CD4-positive, alpha-beta T cell (primary cell): Measurements from ENCODE around the gene KLHL17. TPM values are rescaled to one million over a fixed set of nuclear protein-coding genes. Genes with fewer than 3 reads are reported as not detected.

Experiments
- ATAC-seq: fragments of 200-7000 bp; cut with Tn5 transposase; one replicate; pipeline ENCODE4 v1.10.0; 2022; ENCODE audit warnings: mild to moderate bottlenecking; ENCODE audit not compliant: poor library complexity
- CTCF ChIA-PET: fragments of 350-600 bp; sonication (Branson Sonifier 250); formaldehyde crosslinking; loops from one replicate; lab custom pipeline; 2021; ENCODE audit warnings: antibody characterized with exemption, inconsistent platforms; lab: Charles Lee
- POLR2A ChIA-PET: fragments of 350-600 bp; sonication (Branson Sonifier 250); formaldehyde crosslinking; loops from one replicate; lab custom pipeline; 2021; ENCODE audit warnings: antibody characterized with exemption, inconsistent platforms; lab: Charles Lee
- DNase-seq, 14 experiments: peaks; one replicate each; pipeline ENCODE4 v3.0.0-alpha.2; 2013 to 2020; ENCODE audit warnings: mixed read lengths in 2 of 14
- H3K27ac ChIP-seq, 2 donors: one replicate each; pipeline versions ENCODE4 v1.5.1 to v1.7.0; 2013; ENCODE audit warnings: low read length in 2 of 2, low read depth in 1 of 2, mild to moderate bottlenecking in 1 of 2
- H3K27me3 ChIP-seq, 2 experiments: 1 replicate in 1 of 2; 2 replicates in 1 of 2; pipeline versions ENCODE4 v1.6.1 to v1.7.0; 2013; ENCODE audit warnings: low read length in 2 of 2, control low read depth in 1 of 2, mild to moderate bottlenecking in 1 of 2, moderate library complexity in 1 of 2; ENCODE audit not compliant: insufficient read depth in 2 of 2, control insufficient read depth in 1 of 2
- H3K36me3 ChIP-seq: one replicate; pipeline ENCODE4 v1.6.1; 2013; ENCODE audit warnings: low read length, control low read depth; ENCODE audit not compliant: insufficient read depth
- H3K4me1 ChIP-seq: one replicate; pipeline ENCODE4 v1.6.1; 2013; ENCODE audit warnings: low read length, control low read depth; ENCODE audit not compliant: insufficient read depth
- H3K4me3 ChIP-seq: one replicate; pipeline ENCODE4 v1.5.1; 2013; ENCODE audit warnings: mild to moderate bottlenecking, low read length, moderate library complexity
- H3K9me3 ChIP-seq, 2 experiments: 1 replicate in 1 of 2; 2 replicates in 1 of 2; pipeline versions ENCODE4 v1.6.1 to v1.7.0; 2013; ENCODE audit warnings: low read length in 2 of 2, mild to moderate bottlenecking in 2 of 2, control low read depth in 1 of 2, moderate library complexity in 1 of 2; ENCODE audit not compliant: control insufficient read depth in 1 of 2, insufficient read depth in 1 of 2
- H3K27ac Mint-ChIP-seq: one replicate; pipeline ENCODE4 v1.8.0; 2020; ENCODE audit warnings: mixed read lengths
- H3K27me3 Mint-ChIP-seq: one replicate; pipeline ENCODE4 v1.8.0; 2021; ENCODE audit warnings: mixed read lengths
- H3K36me3 Mint-ChIP-seq: one replicate; pipeline ENCODE4 v1.8.0; 2021; ENCODE audit warnings: low read depth, mixed read lengths
- H3K4me1 Mint-ChIP-seq: one replicate; pipeline ENCODE4 v1.8.0; 2021; ENCODE audit warnings: low read depth, mixed read lengths
- H3K4me3 Mint-ChIP-seq: one replicate; pipeline ENCODE4 v1.8.0; 2020; ENCODE audit warnings: mild to moderate bottlenecking, mixed read lengths
- H3K9me3 Mint-ChIP-seq: one replicate; pipeline ENCODE4 v1.8.0; 2020; ENCODE audit warnings: mixed read lengths
- intact Hi-C, 2 experiments: fragments of 100-400 bp; cut with DNase I in 1 of 2; cut with micrococcal nuclease in 1 of 2; formaldehyde crosslinking; loops; one replicate each; pipeline versions ENCODE4 v1.15.1 to v1.9.0; 2023 to 2025; cut with DNase I, micrococcal nuclease
- total RNA-seq, 174 experiments: library from RNA in 2 of 174; stranded (reverse) in 2 of 174; gene quantifications; one replicate each; pipeline ENCODE4 v1.2.3 and lab custom pipeline; 2021 to 2026
- TF ChIP-seq, protein P1 (sequence below): fragments of 200-600 bp; IDR thresholded peaks from one replicate; pipeline ENCODE4 v1.8.0; 2022; ENCODE audit warnings: antibody characterized with exemption, mild to moderate bottlenecking

KLHL17 gene
- total RNA-seq, 2 experiments from 2014 or later = 13.9 TPM

DNA sequence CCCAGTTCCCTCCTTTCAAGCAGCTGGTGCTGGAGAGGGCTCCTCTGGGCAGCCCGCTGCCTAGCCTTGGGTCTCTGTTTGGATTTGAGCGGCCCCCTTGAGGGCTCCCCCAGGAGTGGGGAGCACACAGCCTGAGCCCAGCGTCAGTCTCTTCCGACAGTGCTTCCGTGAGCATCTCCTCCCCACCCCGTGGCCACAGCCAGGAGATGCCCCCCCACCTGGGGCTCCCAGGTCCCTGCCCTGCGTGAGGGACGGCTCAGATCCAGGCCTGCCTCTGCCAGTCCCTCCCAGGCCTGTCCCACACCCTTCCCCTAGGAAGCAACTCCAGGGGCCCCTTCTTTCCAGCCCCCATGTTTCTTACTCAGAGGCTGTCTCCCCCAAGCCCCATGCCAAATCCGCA, 33.1 kb upstream of the KLHL17 start:
- peaks cover 0 to 43% of the 10 kb centered on the region in 2 experiments for H3K9me3 ChIP-seq
- intact Hi-C loops = no loop called here
- Mint-ChIP-seq H3K36me3 (no peaks in the 10 kb centered on the region), H3K4me1 (peaks cover 6% of the 10 kb centered on the region), H3K9me3 (no peaks in the 10 kb centered on the region), H3K27ac (no peak overlapping the region), H3K4me3 (peak overlapping the region; percentile 25), H3K27me3 (peaks cover 51% of the 10 kb centered on the region)
- H3K27me3 ChIP-seq = peaks cover 29 to 30% of the 10 kb centered on the region in 2 experiments
- TF ChIP-seq, protein P1, sequence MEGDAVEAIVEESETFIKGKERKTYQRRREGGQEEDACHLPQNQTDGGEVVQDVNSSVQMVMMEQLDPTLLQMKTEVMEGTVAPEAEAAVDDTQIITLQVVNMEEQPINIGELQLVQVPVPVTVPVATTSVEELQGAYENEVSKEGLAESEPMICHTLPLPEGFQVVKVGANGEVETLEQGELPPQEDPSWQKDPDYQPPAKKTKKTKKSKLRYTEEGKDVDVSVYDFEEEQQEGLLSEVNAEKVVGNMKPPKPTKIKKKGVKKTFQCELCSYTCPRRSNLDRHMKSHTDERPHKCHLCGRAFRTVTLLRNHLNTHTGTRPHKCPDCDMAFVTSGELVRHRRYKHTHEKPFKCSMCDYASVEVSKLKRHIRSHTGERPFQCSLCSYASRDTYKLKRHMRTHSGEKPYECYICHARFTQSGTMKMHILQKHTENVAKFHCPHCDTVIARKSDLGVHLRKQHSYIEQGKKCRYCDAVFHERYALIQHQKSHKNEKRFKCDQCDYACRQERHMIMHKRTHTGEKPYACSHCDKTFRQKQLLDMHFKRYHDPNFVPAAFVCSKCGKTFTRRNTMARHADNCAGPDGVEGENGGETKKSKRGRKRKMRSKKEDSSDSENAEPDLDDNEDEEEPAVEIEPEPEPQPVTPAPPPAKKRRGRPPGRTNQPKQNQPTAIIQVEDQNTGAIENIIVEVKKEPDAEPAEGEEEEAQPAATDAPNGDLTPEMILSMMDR = no peak
- H3K27ac ChIP-seq = no peak overlapping the region
- CTCF ChIA-PET = no interaction called here
- no peak overlapping the region for H3K4me3 ChIP-seq
- H3K4me1 ChIP-seq = peaks cover 30% of the 10 kb centered on the region
- H3K36me3 ChIP-seq = no peaks in the 10 kb centered on the region
- POLR2A ChIA-PET = no interaction called here
- no peak for ATAC-seq
- DNase-seq = no peak

DNA sequence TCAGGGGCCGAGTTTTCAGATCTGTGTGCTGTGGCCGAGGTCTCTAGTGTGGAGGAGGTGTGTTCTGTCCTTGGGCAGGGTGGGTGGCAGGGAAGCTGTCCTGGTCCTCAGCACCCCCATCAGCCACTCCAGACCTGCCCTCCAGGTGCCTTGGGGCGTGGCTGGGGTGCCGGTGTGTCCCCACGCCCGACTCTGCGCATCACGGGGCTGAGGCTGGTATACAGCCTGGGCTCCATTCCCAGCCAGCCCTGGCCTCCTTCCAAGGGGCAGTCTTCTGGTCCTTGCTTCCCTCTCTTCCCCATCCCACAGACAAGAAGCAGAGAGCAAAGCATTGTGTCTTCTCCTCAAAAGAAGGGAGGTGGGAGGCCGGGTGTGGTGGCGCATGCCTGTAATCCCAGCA, 32.6 kb upstream of the KLHL17 start:
- Mint-ChIP-seq H3K4me3 (peak overlapping the region; percentile 25), H3K27me3 (peaks cover 53% of the 10 kb centered on the region), H3K36me3 (no peaks in the 10 kb centered on the region), H3K4me1 (peaks cover 6% of the 10 kb centered on the region), H3K27ac (no peak overlapping the region), H3K9me3 (no peaks in the 10 kb centered on the region)
- intact Hi-C loops = no loop called here
- H3K27me3 ChIP-seq = peaks cover 24% of the 10 kb centered on the region in 2 experiments
- DNase-seq (no peak), ATAC-seq (no peak)
- peaks cover 24% of the 10 kb centered on the region for H3K4me1 ChIP-seq
- H3K4me3 ChIP-seq = no peak overlapping the region
- H3K36me3 ChIP-seq = no peaks in the 10 kb centered on the region
- H3K9me3 ChIP-seq = peaks cover 0 to 38% of the 10 kb centered on the region in 2 experiments
- no peak overlapping the region for H3K27ac ChIP-seq
- CTCF ChIA-PET = no interaction called here
- TF ChIP-seq, protein P1 = no peak
- POLR2A ChIA-PET = no interaction called here

DNA sequence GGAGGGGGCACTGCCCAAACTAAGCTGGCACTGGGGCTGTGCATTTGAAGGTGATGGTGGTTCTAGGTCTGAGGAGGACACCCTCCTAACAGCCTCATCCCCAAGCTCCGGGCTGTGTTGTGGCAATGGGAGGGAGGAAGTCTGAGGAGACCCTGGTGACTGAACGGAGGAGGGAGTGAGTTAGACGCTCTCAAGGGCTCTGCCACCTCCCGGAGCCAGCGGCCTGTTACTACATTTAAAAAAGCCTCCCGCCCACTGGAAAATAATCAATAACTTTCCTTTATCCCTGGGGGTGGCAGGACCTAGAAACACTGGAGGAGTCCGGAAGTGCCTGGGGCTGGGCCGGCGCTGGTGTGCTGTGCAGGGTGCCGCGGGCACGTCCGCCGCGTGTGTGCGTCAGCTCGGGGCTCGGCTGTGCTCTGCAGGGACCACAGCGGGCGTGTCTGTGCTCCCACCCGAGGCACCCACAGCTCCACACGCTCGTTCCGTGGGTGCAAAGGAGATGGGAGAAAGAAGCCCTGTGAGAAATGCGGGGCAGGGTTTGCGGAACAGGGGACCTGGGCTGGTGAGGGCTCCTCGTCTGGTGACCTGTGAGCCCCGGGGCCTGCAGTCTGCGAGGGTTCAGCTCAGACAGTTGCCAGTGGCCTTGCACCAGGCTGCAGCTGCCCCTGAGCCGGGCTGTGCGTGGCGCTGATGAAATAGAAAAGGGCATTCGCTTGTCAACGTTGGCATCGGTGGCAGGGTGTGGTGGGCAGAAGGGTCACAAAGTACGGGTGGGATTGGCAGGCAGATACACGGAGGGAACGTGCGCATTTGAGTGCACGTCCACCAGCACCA, 31.3 kb upstream of the KLHL17 start:
- Histone ChIP-seq H3K27me3 (peaks cover 23% of the 10 kb centered on the region in 2 experiments), H3K4me3 (no peak overlapping the region), H3K27ac (no peak overlapping the region), H3K9me3 (peaks cover 0 to 34% of the 10 kb centered on the region in 2 experiments), H3K36me3 (no peaks in the 10 kb centered on the region), H3K4me1 (peaks cover 16% of the 10 kb centered on the region)
- ATAC-seq (no peak), DNase-seq (no peak)
- Mint-ChIP-seq H3K36me3 (no peaks in the 10 kb centered on the region), H3K27me3 (peaks cover 51% of the 10 kb centered on the region), H3K4me3 (no peak overlapping the region), H3K27ac (no peak overlapping the region), H3K4me1 (no peaks in the 10 kb centered on the region), H3K9me3 (no peaks in the 10 kb centered on the region)
- TF ChIP-seq, protein P1 = no peak
- ChIA-PET CTCF (no interaction called here), POLR2A (no interaction called here)
- intact Hi-C loops = no loop called here
